Peyer's patch (tissue), 4 donors: Measurements from ENCODE around the gene FBXL19. TPM values are rescaled to one million over a fixed set of nuclear protein-coding genes. Genes with fewer than 3 reads are reported as not detected.

Source experiments
- DNase-seq, 3 donors: peaks; one replicate each; pipeline ENCODE4 v3.0.0-alpha.2; 2017 to 2019
- H3K27ac ChIP-seq, 4 donors: fragments of 200-600 bp; sonication (generic); one replicate each; pipeline ENCODE4 v1.5.1; 2016 to 2019
- H3K27me3 ChIP-seq, 2 donors: fragments of 200-600 bp; sonication (generic); one replicate each; pipeline ENCODE4 v1.5.1; 2019
- H3K36me3 ChIP-seq, 3 donors: fragments of 200-600 bp; sonication (generic); one replicate each; pipeline ENCODE4 v1.5.1; 2016 to 2019
- H3K4me1 ChIP-seq, 4 donors: fragments of 200-600 bp; sonication (generic); one replicate each; pipeline ENCODE4 v1.5.1; 2016 to 2019
- H3K4me3 ChIP-seq, 4 donors: fragments of 200-600 bp; sonication (generic); 1 replicate in 3 of 4; 2 replicates in 1 of 4; pipeline ENCODE4 v1.5.1; 2016 to 2019; ENCODE audit warnings: mild to moderate bottlenecking in 1 of 4
- H3K9me3 ChIP-seq, 4 donors: fragments of 200-600 bp; sonication (generic); one replicate each; pipeline ENCODE4 v1.5.1; 2016 to 2019; ENCODE audit warnings: mild to moderate bottlenecking in 1 of 4
- POLR2A ChIP-seq, 2 donors: fragments of 450-650 bp; IDR thresholded peaks; one replicate each; pipeline ENCODE4 v1.5.1; 2017; ENCODE audit warnings: antibody characterized with exemption in 2 of 2, mild to moderate bottlenecking in 2 of 2, moderate library complexity in 2 of 2
- small RNA-seq, 2 donors: library from RNA; depleted of rRNA; stranded (forward); fragments of <200 nt; gene quantifications; one replicate each; pipeline ENCODE3, GENCODE V24; 2016
- total RNA-seq, 4 donors: library from RNA; depleted of rRNA; stranded (reverse); fragments of >200 nt; gene quantifications; one replicate each; pipeline ENCODE4 v1.1.0, GENCODE V29; 2016
- TF ChIP-seq, protein P1 (sequence below), 6 experiments: fragments of 450-650 bp in 4 of 6; fragments of 200-600 bp in 2 of 6; sonication (generic) in 1 of 6; IDR thresholded peaks; one replicate each; pipeline ENCODE4 v1.5.1; 2017 to 2019; ENCODE audit warnings: antibody characterized with exemption in 6 of 6, mild to moderate bottlenecking in 3 of 6, moderate library complexity in 1 of 6

The FBXL19 gene
- total RNA-seq, 4 donors from 2014 or later, result 25.0 to 51.2 (median 47.9) TPM

DNA sequence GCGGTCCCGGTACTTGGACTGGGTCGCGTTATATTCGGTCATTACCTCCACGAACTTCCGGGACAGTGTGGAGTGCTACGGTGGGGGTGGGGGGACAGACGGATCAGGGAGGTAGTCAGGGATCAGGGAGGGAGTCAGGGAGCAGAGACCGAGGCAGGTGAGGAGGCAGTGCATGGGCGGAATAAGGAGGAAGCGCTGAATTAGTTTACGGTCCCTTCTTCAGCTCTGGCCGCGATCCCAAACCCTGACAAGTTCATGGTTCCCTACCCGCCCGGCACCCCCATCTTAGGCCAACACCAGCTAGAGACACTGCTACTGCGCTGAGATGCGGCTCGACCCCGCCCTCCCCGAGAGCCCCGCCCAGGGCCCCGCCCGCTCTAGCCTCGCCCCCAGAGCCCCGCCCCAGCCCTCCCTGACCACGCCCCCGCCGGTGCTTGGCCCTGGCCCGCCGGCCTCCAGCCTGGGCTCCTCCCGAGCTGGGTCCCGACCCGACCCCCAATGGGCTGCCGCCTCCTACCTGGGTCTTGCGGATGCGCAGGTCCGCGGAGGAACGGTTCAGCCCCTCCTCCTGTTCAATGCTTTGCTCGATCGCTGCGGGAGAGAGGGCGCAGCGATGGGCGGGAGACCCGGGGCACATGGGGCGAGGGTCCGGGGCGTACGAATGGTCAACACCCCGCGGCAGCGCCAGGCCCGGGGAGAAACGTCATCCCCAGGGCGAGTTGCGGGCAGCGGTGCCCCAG is 73.8 kb downstream of the FBXL19 start:
- TF ChIP-seq POLR2A (IDR thresholded peaks at IDR 0.05), result peak in 1 of 2 donors; percentile 45
- TF ChIP-seq, protein P1, sequence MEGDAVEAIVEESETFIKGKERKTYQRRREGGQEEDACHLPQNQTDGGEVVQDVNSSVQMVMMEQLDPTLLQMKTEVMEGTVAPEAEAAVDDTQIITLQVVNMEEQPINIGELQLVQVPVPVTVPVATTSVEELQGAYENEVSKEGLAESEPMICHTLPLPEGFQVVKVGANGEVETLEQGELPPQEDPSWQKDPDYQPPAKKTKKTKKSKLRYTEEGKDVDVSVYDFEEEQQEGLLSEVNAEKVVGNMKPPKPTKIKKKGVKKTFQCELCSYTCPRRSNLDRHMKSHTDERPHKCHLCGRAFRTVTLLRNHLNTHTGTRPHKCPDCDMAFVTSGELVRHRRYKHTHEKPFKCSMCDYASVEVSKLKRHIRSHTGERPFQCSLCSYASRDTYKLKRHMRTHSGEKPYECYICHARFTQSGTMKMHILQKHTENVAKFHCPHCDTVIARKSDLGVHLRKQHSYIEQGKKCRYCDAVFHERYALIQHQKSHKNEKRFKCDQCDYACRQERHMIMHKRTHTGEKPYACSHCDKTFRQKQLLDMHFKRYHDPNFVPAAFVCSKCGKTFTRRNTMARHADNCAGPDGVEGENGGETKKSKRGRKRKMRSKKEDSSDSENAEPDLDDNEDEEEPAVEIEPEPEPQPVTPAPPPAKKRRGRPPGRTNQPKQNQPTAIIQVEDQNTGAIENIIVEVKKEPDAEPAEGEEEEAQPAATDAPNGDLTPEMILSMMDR (IDR thresholded peaks at IDR 0.05), result no peak
- peak; percentile 89 to 94 (median 90) for DNase-seq
- H3K4me3 ChIP-seq, result peak overlapping the region; percentile 45 to 58 (median 52)
- peaks cover 0 to 15% (median 7%) of the 10 kb centered on the region in 4 donors for H3K4me1 ChIP-seq
- H3K9me3 ChIP-seq, result no peaks in the 10 kb centered on the region
- H3K27me3 ChIP-seq, result no peaks in the 10 kb centered on the region
- peak overlapping the region; percentile 72 to 88 (median 80) for H3K27ac ChIP-seq
- H3K36me3 ChIP-seq, result no peaks in the 10 kb centered on the region

DNA sequence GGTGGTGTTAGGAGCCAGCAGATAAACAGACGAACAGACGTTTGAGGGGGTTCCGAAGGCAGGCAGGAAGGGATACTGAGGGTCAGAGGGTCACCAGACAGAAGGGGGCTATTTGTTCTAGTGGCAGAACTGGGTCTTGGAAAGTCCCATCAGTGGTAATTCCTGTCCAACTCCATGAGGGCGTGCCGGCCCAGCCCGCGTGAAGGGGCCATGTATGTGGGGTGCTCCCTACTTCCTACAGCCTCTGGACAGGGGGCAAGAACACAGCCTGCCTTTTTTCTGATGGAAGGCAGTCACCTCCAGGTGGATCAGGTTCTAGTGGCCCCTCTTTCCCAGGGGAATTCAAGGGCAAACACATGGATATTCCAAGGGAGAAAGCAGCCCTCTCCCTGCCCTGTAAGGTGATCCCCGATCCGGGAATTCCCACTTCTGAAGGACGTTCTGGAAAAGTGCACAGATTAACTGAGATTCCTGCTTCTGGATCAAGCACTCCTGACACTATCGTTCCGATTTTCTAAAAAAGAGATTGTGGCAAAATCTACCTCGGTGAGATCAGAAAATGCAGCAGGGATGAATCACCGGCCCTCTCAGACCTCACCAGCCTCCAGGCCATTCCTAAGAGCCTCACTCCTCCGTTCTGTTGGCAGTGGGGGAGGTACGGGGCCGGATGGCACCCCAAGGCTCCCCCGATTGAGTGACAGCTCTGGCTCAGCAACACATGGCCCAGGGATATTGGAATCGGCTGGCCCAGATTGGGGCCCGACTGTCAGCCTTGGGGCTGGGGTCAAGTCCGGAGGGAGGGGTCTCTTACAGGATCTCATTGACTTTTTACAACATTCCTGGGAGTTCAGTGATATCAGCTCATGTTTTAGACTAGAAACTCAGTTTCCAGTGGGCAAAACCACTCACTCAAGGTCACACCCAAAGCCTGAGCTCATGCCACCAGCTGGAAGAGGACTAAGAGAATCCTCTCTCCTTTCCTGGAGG is 74.6 kb downstream of the FBXL19 start:
- Histone ChIP-seq H3K4me3 (peak overlapping the region; percentile 45 to 58 (median 52)), H3K36me3 (no peaks in the 10 kb centered on the region), H3K27me3 (no peaks in the 10 kb centered on the region), H3K4me1 (peaks cover 0 to 15% (median 7%) of the 10 kb centered on the region in 4 donors), H3K9me3 (no peaks in the 10 kb centered on the region), H3K27ac (peak overlapping the region; percentile 57 to 81 (median 75))
- no peak for TF ChIP-seq POLR2A (IDR thresholded peaks at IDR 0.05)
- TF ChIP-seq, protein P1 (IDR thresholded peaks at IDR 0.05), result no peak
- no peak for DNase-seq

Small RNAs within 50 kb of the gene (small RNA-seq; reads per million reads assigned to genes)
- gene AC135048.1 (0 reads per million in 2 donors), gene MIR4519 (0 reads per million in 2 donors), gene MIR762 (0 reads per million in 2 donors)

Other genes with a start within 250 kb of the FBXL19 start
- gene SRCAP, start 224.4 kb upstream of the FBXL19 start, total RNA-seq, result 100 to 1,000 TPM in 1 of 4 donors, 10 to 100 TPM in 3; 50.4 to 109 (median 81.8) TPM
- gene PHKG2, start 175.1 kb upstream of the FBXL19 start, total RNA-seq, result 10 to 100 TPM; 38.9 to 94.1 (median 57.7) TPM
- gene CFAP119, start 161.5 kb upstream of the FBXL19 start, total RNA-seq, result 10 to 100 TPM in 1 of 4 donors, 1 to 10 TPM in 3; 2.9 to 17.3 (median 4.2) TPM
- gene RNF40, start 161.2 kb upstream of the FBXL19 start, total RNA-seq, result 100 to 1,000 TPM in 1 of 4 donors, 10 to 100 TPM in 3; 45.0 to 115 (median 73.0) TPM
- 10 to 100 TPM; 10.9 to 28.7 (median 19.0) TPM for gene ZNF629, start 136.4 kb upstream of the FBXL19 start, total RNA-seq
- gene BCL7C, start 29.5 kb upstream of the FBXL19 start, total RNA-seq, result 10 to 100 TPM; 12.1 to 23.9 (median 17.8) TPM
- 1 to 10 TPM in 1 of 4 donors, not detected in 3; 1.2 TPM for gene CTF1, start 27.0 kb upstream of the FBXL19 start, total RNA-seq
- 10 to 100 TPM; 10.7 to 25.0 (median 20.3) TPM for gene ORAI3, start 25.5 kb downstream of the FBXL19 start, total RNA-seq
- 10 to 100 TPM in 3 of 4 donors, 1 to 10 TPM in 1; 10.0 to 22.0 (median 16.5) TPM for gene SETD1A, start 34.2 kb downstream of the FBXL19 start, total RNA-seq
- 10 to 100 TPM; 38.8 to 59.1 (median 52.2) TPM for gene HSD3B7, start 61.6 kb downstream of the FBXL19 start, total RNA-seq
- 1 to 10 TPM in 2 of 4 donors, under 1 TPM in 1, not detected in 1; 0.18 to 1.3 (median 1.0) TPM for gene STX1B, start 87.1 kb downstream of the FBXL19 start, total RNA-seq
- 100 to 1,000 TPM in 3 of 4 donors, 10 to 100 TPM in 1; 60.2 to 159 (median 101) TPM for gene STX4, start 110.0 kb downstream of the FBXL19 start, total RNA-seq
- gene ZNF668, start 150.7 kb downstream of the FBXL19 start, total RNA-seq, result 10 to 100 TPM in 2 of 4 donors, 1 to 10 TPM in 2; 3.3 to 17.2 (median 11.4) TPM
- gene ZNF646, start 150.8 kb downstream of the FBXL19 start, total RNA-seq, result 10 to 100 TPM; 11.6 to 42.1 (median 29.8) TPM
- 10 to 100 TPM in 2 of 4 donors, 1 to 10 TPM in 2; 6.8 to 18.4 (median 12.0) TPM for gene PRSS53, start 165.4 kb downstream of the FBXL19 start, total RNA-seq
- 100 to 1,000 TPM in 2 of 4 donors, 10 to 100 TPM in 2; 20.6 to 207 (median 102) TPM for gene VKORC1, start 171.2 kb downstream of the FBXL19 start, total RNA-seq
- gene BCKDK, start 184.8 kb downstream of the FBXL19 start, total RNA-seq, result 10 to 100 TPM; 30.5 to 71.4 (median 41.8) TPM
- 10 to 100 TPM; 41.5 to 89.4 (median 70.0) TPM for gene KAT8, start 194.1 kb downstream of the FBXL19 start, total RNA-seq
- gene PRSS8, start 212.2 kb downstream of the FBXL19 start, total RNA-seq, result 100 to 1,000 TPM in 3 of 4 donors, 10 to 100 TPM in 1; 27.2 to 666 (median 549) TPM
- gene PRSS36, start 226.5 kb downstream of the FBXL19 start, total RNA-seq, result 10 to 100 TPM in 3 of 4 donors, not detected in 1; 26.1 to 31.3 (median 28.2) TPM